ENCODE data around the gene LALBA.
"Not testable (repeated sequence)": the region's sequence is repeated elsewhere in the genome, so short reads cannot be mapped to it uniquely, and the experiment has no call there.

LALBA gene

GRCh38 chr12:48525332-48525731, 44.5 kb downstream of the LALBA start, which contains the start of gene OR8S1:
Gene OR8S1, plus strand, starts transcription at chr12:48525632. Its CDS starts 0 bp downstream, at chr12:48525632.
- H3K4me3 ChIP-seq (replicated peaks; ENCODE audit: low read depth, low read length): no peak within 1 kb of the TSS
- TF ChIP-seq, protein P1, sequence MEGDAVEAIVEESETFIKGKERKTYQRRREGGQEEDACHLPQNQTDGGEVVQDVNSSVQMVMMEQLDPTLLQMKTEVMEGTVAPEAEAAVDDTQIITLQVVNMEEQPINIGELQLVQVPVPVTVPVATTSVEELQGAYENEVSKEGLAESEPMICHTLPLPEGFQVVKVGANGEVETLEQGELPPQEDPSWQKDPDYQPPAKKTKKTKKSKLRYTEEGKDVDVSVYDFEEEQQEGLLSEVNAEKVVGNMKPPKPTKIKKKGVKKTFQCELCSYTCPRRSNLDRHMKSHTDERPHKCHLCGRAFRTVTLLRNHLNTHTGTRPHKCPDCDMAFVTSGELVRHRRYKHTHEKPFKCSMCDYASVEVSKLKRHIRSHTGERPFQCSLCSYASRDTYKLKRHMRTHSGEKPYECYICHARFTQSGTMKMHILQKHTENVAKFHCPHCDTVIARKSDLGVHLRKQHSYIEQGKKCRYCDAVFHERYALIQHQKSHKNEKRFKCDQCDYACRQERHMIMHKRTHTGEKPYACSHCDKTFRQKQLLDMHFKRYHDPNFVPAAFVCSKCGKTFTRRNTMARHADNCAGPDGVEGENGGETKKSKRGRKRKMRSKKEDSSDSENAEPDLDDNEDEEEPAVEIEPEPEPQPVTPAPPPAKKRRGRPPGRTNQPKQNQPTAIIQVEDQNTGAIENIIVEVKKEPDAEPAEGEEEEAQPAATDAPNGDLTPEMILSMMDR (IDR thresholded peaks at IDR 0.05; ENCODE audit: insufficient read depth, low read length, poor library complexity, severe bottlenecking): no peak
- DNase-seq (ENCODE audit: extremely low read depth, insufficient read length): no peak
- no peaks in the 10 kb centered on the region for H3K36me3 ChIP-seq (ENCODE audit: control insufficient read depth, insufficient read depth, low read length)
- no peaks in the 10 kb centered on the region for H3K27me3 ChIP-seq (replicated peaks; ENCODE audit: control insufficient read depth, insufficient read depth, low read length)

GRCh38 chr12:48520381-48520780, 49.5 kb downstream of the LALBA start:
- H3K36me3 ChIP-seq (ENCODE audit: control insufficient read depth, insufficient read depth, low read length); DNase-seq (ENCODE audit: extremely low read depth, insufficient read length); H3K27me3 ChIP-seq (replicated peaks; ENCODE audit: control insufficient read depth, insufficient read depth, low read length); H3K4me3 ChIP-seq (replicated peaks; ENCODE audit: low read depth, low read length): not testable (repeated sequence)
